PC-3 (cell line): ENCODE results near the gene BAX.

Experiments
- CTCF ChIP-seq: fragments of 300-600 bp; sonication (generic); conservative IDR thresholded peaks from 2 replicates; pipeline ENCODE4 v1.5.1; 2017; ENCODE audit warnings: antibody characterized with exemption, low read depth, mild to moderate bottlenecking, low read length
- EZH2 ChIP-seq: fragments of 300-600 bp; sonication (generic); IDR thresholded peaks from one replicate; pipeline ENCODE4 v1.6.1; 2017; ENCODE audit warnings: antibody characterized with exemption, mild to moderate bottlenecking, low read length; ENCODE audit not compliant: unreplicated experiment
- EZH2phosphoT487 ChIP-seq: fragments of 300-600 bp; sonication (generic); IDR thresholded peaks from 2 replicates; pipeline ENCODE4 v1.6.1; 2018; ENCODE audit warnings: mild to moderate bottlenecking, antibody characterized with exemption, low read length, borderline replicate concordance

- no peak for TF ChIP-seq CTCF
- no peak for TF ChIP-seq EZH2phosphoT487
- TF ChIP-seq EZH2 = no peak
Measured at GRCh38 chr19:48925240-48925843, 29.3 kb upstream of the BAX start.
